KMS-11 (cell line): Measurements from ENCODE around the gene SUPT4H1.

Source experiments
- H2AFZ ChIP-seq: fragments of 200-600 bp; sonication (generic); 2 replicates; pipeline ENCODE4 v1.6.1; 2016; ENCODE audit warnings: antibody characterized with exemption, mixed run types, low read depth
- H3K27ac ChIP-seq: fragments of 200-600 bp; sonication (generic); 2 replicates; pipeline ENCODE4 v1.6.1; 2016; ENCODE audit warnings: mild to moderate bottlenecking, mixed run types
- H3K27me3 ChIP-seq: fragments of 200-600 bp; sonication (generic); 2 replicates; pipeline ENCODE4 v1.6.1; 2017; ENCODE audit warnings: mild to moderate bottlenecking, low read depth, mixed run types, moderate library complexity; ENCODE audit not compliant: insufficient read depth
- H3K36me3 ChIP-seq: fragments of 200-600 bp; sonication (generic); 2 replicates; pipeline ENCODE4 v1.6.1; 2017; ENCODE audit warnings: mild to moderate bottlenecking, mixed run types; ENCODE audit not compliant: insufficient read depth
- H3K4me1 ChIP-seq: fragments of 200-600 bp; sonication (generic); 2 replicates; pipeline ENCODE4 v1.6.1; 2016; ENCODE audit warnings: mild to moderate bottlenecking, low read depth, mixed run types; ENCODE audit not compliant: poor library complexity, severe bottlenecking
- H3K4me2 ChIP-seq: fragments of 200-600 bp; sonication (generic); 2 replicates; pipeline ENCODE4 v1.7.0; 2016; ENCODE audit warnings: mild to moderate bottlenecking, mixed run types
- H3K4me3 ChIP-seq: fragments of 200-600 bp; sonication (generic); IDR thresholded peaks from 2 replicates; pipeline ENCODE4 v1.6.1; 2017; ENCODE audit warnings: low read depth, low read length, mixed read lengths; ENCODE audit not compliant: insufficient read depth
- H3K79me2 ChIP-seq: fragments of 200-600 bp; sonication (generic); 2 replicates; pipeline ENCODE4 v1.6.1; 2016; ENCODE audit warnings: low read depth, mixed run types; ENCODE audit not compliant: insufficient read depth
- H3K9ac ChIP-seq: fragments of 200-600 bp; sonication (generic); 2 replicates; pipeline ENCODE4 v1.6.1; 2016; ENCODE audit warnings: mild to moderate bottlenecking, mixed run types
- H4K20me1 ChIP-seq: fragments of 200-600 bp; sonication (generic); 2 replicates; pipeline ENCODE4 v1.6.1; 2016; ENCODE audit warnings: mild to moderate bottlenecking, mixed run types; ENCODE audit not compliant: insufficient read depth
- TF ChIP-seq, protein P1 (sequence below): fragments of 200-600 bp; sonication (generic); conservative IDR thresholded peaks from 2 replicates; pipeline ENCODE4 v1.6.1; 2017; ENCODE audit warnings: low read depth, mild to moderate bottlenecking, antibody characterized with exemption, low read length, moderate library complexity, mixed read lengths

Gene SUPT4H1

GRCh38 chr17:58371300-58371950, 19.4 kb upstream of the SUPT4H1 start:
- Histone ChIP-seq H3K27me3 (no peaks in the 10 kb centered on the region), H3K4me3 (no peak overlapping the region), H3K4me2 (no peak overlapping the region), H4K20me1 (no peaks in the 10 kb centered on the region), H3K27ac (no peak overlapping the region), H3K36me3 (no peaks in the 10 kb centered on the region), H2AFZ (no peak overlapping the region), H3K79me2 (no peaks in the 10 kb centered on the region), H3K9ac (no peak overlapping the region), H3K4me1 (peaks cover 8% of the 10 kb centered on the region)
- TF ChIP-seq, protein P1, sequence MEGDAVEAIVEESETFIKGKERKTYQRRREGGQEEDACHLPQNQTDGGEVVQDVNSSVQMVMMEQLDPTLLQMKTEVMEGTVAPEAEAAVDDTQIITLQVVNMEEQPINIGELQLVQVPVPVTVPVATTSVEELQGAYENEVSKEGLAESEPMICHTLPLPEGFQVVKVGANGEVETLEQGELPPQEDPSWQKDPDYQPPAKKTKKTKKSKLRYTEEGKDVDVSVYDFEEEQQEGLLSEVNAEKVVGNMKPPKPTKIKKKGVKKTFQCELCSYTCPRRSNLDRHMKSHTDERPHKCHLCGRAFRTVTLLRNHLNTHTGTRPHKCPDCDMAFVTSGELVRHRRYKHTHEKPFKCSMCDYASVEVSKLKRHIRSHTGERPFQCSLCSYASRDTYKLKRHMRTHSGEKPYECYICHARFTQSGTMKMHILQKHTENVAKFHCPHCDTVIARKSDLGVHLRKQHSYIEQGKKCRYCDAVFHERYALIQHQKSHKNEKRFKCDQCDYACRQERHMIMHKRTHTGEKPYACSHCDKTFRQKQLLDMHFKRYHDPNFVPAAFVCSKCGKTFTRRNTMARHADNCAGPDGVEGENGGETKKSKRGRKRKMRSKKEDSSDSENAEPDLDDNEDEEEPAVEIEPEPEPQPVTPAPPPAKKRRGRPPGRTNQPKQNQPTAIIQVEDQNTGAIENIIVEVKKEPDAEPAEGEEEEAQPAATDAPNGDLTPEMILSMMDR, result no peak

DNA sequence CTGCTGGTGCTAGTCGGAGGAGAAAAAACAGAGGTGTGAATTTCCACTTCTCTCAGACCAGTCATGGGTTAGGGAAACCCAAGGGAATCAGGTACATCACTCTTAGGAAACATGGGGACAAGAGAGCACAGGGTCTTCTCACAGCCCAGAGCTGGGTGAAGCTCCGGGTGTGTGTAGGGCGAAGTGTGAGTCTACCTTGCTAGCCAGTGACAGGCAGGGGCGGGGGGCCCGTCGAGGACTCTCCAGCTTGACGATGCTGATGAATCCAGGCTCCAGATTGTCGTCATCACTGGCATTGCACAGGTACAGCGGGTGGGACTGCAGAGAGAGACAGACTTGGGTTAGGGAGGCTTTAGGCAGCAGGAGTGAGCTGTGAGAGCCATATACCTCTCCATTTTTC, 18.7 kb upstream of the SUPT4H1 start:
- Histone ChIP-seq H3K79me2 (no peaks in the 10 kb centered on the region), H3K9ac (no peak overlapping the region), H3K4me2 (no peak overlapping the region), H3K4me3 (no peak overlapping the region), H4K20me1 (no peaks in the 10 kb centered on the region), H3K27ac (no peak overlapping the region), H3K36me3 (no peaks in the 10 kb centered on the region), H2AFZ (no peak overlapping the region), H3K27me3 (no peaks in the 10 kb centered on the region), H3K4me1 (peaks cover 8% of the 10 kb centered on the region)
- TF ChIP-seq, protein P1, result no peak

- no peak overlapping the region for H3K4me2 ChIP-seq
Measured at GRCh38 chr17:58370309-58370708, 18.3 kb upstream of the SUPT4H1 start.

GRCh38 chr17:58369214-58370031, 17.4 kb upstream of the SUPT4H1 start:
- H3K36me3 ChIP-seq, result no peaks in the 10 kb centered on the region
- no peak overlapping the region for H3K9ac ChIP-seq
- peaks cover 8% of the 10 kb centered on the region for H3K4me1 ChIP-seq
- no peak overlapping the region for H2AFZ ChIP-seq
- no peak overlapping the region for H3K4me3 ChIP-seq
- no peak overlapping the region for H3K4me2 ChIP-seq
- H4K20me1 ChIP-seq, result no peaks in the 10 kb centered on the region
- no peaks in the 10 kb centered on the region for H3K79me2 ChIP-seq
- TF ChIP-seq, protein P1, result no peak
- no peak overlapping the region for H3K27ac ChIP-seq
- H3K27me3 ChIP-seq, result no peaks in the 10 kb centered on the region

More at GRCh38 chr17:58370309-58370708, 18.3 kb upstream of the SUPT4H1 start:
- no peak overlapping the region for H3K4me3 ChIP-seq
- H3K9ac ChIP-seq, result no peak overlapping the region
- no peak overlapping the region for H3K27ac ChIP-seq
- H3K4me1 ChIP-seq, result peaks cover 8% of the 10 kb centered on the region
- H3K27me3 ChIP-seq, result no peaks in the 10 kb centered on the region
- H3K36me3 ChIP-seq, result no peaks in the 10 kb centered on the region
- TF ChIP-seq, protein P1, result no peak
- H3K79me2 ChIP-seq, result no peaks in the 10 kb centered on the region
- H4K20me1 ChIP-seq, result no peaks in the 10 kb centered on the region
- no peak overlapping the region for H2AFZ ChIP-seq
